BJ (cell line): Measurements from ENCODE around the gene RANBP10. TPM values are rescaled to one million over a fixed set of nuclear protein-coding genes. Genes with fewer than 3 reads are reported as not detected.
"Not testable (repeated sequence)": the region's sequence is repeated elsewhere in the genome, so short reads cannot be mapped to it uniquely, and the experiment has no call there.

Experiments
- CTCF ChIA-PET: fragments of 350-600 bp; formaldehyde crosslinking; extraction: SDS; loops from one replicate; lab custom pipeline; 2021; ENCODE audit warnings: antibody characterized with exemption, inconsistent platforms; lab: Yijun Ruan, JAX
- POLR2A ChIA-PET: fragments of 300-600 bp; sonication (Branson Sonifier 250); formaldehyde crosslinking; extraction: SDS; loops from one replicate; lab custom pipeline; 2021; ENCODE audit warnings: antibody characterized with exemption; lab: Charles Lee
- DNase-seq: peaks from one replicate; pipeline ENCODE4 v3.0.0-alpha.2; 2011; ENCODE audit warnings: low read depth
- H3K27me3 ChIP-seq: 2 replicates; pipeline ENCODE4 v1.6.0; 2011; ENCODE audit warnings: low read length; ENCODE audit not compliant: control insufficient read depth, insufficient read depth
- H3K36me3 ChIP-seq: 2 replicates; pipeline ENCODE4 v1.5.1; 2011; ENCODE audit warnings: low read length; ENCODE audit not compliant: control insufficient read depth, insufficient read depth
- H3K4me3 ChIP-seq: 2 replicates; pipeline ENCODE4 v1.5.1; 2011; ENCODE audit warnings: low read depth, mild to moderate bottlenecking, control low read depth, low read length
- polyA plus RNA-seq: library from polyadenylated mRNA; depleted of rRNA; stranded (reverse); fragments of >200 nt; gene quantifications from 2 replicates; pipeline ENCODE4 v1.2.3, GENCODE V29; 2011
- TF ChIP-seq, protein P1 (sequence below): IDR thresholded peaks from 2 replicates; pipeline ENCODE4 v1.5.1; 2011; ENCODE audit warnings: low read depth, mild to moderate bottlenecking, control low read depth, inconsistent platforms, low read length, moderate library complexity; ENCODE audit not compliant: insufficient read depth

Gene RANBP10
- polyA plus RNA-seq, 1 experiment: 17.6 TPM

DNA sequence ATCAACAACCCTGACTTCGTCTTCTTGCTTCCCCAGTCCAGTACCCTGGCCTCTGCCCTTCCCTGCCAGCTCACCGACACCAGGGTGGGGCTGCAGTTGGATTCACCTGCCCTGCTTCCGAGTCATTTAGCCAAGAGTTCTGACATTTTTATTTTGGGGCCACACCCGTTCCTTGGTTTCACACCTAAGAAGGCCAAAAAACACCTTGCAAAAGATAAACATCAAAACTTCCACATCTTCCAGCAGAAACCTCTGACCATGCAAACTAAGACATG, 45.5 kb downstream of the RANBP10 start:
- DNase-seq: no peak
- POLR2A ChIA-PET: no interaction called here
- Histone ChIP-seq H3K27me3 (no peaks in the 10 kb centered on the region), H3K36me3 (peaks cover 5% of the 10 kb centered on the region), H3K4me3 (no peak overlapping the region)
- CTCF ChIA-PET: no interaction called here
- TF ChIP-seq, protein P1, sequence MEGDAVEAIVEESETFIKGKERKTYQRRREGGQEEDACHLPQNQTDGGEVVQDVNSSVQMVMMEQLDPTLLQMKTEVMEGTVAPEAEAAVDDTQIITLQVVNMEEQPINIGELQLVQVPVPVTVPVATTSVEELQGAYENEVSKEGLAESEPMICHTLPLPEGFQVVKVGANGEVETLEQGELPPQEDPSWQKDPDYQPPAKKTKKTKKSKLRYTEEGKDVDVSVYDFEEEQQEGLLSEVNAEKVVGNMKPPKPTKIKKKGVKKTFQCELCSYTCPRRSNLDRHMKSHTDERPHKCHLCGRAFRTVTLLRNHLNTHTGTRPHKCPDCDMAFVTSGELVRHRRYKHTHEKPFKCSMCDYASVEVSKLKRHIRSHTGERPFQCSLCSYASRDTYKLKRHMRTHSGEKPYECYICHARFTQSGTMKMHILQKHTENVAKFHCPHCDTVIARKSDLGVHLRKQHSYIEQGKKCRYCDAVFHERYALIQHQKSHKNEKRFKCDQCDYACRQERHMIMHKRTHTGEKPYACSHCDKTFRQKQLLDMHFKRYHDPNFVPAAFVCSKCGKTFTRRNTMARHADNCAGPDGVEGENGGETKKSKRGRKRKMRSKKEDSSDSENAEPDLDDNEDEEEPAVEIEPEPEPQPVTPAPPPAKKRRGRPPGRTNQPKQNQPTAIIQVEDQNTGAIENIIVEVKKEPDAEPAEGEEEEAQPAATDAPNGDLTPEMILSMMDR: no peak

DNA sequence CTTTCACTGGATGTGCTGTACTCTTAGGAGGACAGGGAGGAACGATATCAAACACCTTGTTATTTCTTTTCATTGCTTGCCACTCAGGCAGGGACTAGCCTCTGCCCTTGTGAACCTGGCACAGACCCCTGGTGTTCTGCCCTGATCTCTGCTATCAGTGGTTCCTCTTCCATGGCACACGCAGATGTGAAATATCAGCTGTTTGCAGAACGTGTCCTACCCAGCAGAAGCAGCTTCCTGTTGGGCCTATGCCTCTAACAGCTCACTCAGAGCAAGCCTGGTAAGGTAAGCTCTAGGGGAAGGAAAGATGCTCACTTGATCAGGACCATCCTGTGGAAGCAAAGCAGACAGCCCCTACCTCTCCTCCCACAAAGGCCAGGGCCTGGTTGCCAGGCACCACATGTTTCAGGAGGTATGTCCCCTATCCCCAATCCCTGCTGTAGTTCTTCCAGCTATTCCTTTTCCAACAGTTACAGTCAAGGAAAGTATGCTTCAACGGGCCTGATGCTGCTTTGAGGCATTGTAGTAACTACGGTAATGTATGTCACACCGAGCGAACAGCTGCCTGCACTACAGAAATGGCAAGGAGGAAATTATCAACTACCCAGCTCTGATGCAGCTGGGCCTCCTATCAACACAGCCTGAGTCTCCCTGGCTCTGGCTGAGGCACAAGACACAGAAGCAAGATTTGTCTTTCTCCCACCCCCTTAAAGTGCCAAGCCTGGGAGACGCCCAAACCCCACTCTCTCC, 46.0 kb downstream of the RANBP10 start:
- Histone ChIP-seq H3K27me3 (no peaks in the 10 kb centered on the region), H3K36me3 (peaks cover 5% of the 10 kb centered on the region), H3K4me3 (no peak overlapping the region)
- TF ChIP-seq, protein P1: no peak
- CTCF ChIA-PET: interaction anchor here (0.6 to 0.7 kb wide), 2 partner anchors 9 to 1880 kb away, joined by 3 read pairs; no protein-coding TSS in a partner anchor
- DNase-seq: no peak
- POLR2A ChIA-PET: no interaction called here

DNA sequence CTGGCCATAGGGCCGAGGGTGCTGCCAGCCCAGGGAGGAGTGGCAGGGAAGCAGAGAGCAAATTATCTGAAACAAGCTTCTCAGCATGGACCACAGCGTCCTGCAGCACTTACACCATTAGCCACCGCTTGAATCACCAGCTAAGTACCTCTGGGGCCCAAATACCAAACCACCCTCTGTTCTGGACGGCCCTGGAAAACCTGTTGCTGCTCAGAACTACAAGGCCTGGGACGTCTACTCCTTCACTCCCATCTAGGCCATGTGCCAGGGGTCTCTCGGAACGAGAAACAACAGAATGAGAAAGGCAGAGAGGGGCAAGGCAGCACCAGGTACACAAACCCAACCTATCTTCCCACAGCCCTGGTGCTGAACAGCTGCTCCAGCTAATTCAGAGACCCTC, 47.4 kb downstream of the RANBP10 start:
- TF ChIP-seq, protein P1: no peak
- POLR2A ChIA-PET: no interaction called here

DNA sequence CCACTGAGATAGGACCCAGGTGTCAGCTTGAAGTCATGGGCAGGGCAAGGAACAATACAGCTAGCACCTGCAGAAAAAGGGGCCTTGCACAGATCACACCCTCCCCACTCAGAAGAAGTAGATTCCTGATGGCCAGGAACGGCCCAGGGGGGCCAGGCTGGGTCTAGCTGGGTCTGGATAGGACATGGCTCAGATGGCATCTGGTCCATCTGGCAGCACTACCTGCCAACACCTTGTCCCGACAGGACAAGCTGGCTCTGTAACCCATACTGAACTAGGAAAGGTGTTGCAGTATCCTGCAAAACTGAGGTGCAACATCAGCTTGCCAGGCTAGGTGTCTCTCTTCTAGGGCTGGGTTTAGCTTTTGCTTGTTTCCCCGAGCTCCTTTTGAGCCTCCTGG, 48.4 kb downstream of the RANBP10 start:
- TF ChIP-seq, protein P1: no peak
- Histone ChIP-seq H3K36me3 (peaks cover 8% of the 10 kb centered on the region), H3K27me3 (no peaks in the 10 kb centered on the region), H3K4me3 (no peak overlapping the region)
- ChIA-PET POLR2A (no interaction called here), CTCF (interaction anchor here (1.0 to 1.3 kb wide), 3 partner anchors 13 to 23 kb away, joined by 3 to 4 read pairs (median 3); no protein-coding TSS in a partner anchor)
- no peak for DNase-seq

More for the DNA sequence above, 47.4 kb downstream of the RANBP10 start:
- CTCF ChIA-PET: no interaction called here
- Histone ChIP-seq H3K36me3 (peaks cover 8% of the 10 kb centered on the region), H3K4me3 (no peak overlapping the region), H3K27me3 (no peaks in the 10 kb centered on the region)
- no peak for DNase-seq

DNA sequence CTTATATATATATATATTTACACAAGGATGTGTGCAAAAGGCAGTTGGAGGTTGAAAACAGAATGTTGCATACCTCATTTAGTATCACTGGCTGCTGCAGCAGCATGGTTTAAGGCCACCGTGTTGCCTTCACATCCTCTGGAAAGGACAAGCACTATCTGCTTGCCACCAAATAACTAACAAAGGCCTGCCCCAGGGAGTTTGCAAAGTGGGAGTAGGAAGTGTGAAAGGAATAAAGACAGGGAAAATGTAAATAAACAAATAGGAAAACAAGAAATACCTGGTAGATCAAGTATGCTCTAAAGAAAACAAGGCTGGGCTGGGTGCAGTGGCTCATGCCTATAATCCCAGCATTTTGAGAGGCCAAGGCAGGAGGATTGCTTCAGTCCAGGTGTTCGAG, 53.7 kb downstream of the RANBP10 start:
- peaks cover 4% of the 10 kb centered on the region; the same call in 1 of the 2 replicates for H3K36me3 ChIP-seq
- TF ChIP-seq, protein P1: no peak
- ChIA-PET CTCF (no interaction called here), POLR2A (no interaction called here)
- no peak for DNase-seq
- H3K27me3 ChIP-seq: no peaks in the 10 kb centered on the region
- no peak overlapping the region for H3K4me3 ChIP-seq

DNA sequence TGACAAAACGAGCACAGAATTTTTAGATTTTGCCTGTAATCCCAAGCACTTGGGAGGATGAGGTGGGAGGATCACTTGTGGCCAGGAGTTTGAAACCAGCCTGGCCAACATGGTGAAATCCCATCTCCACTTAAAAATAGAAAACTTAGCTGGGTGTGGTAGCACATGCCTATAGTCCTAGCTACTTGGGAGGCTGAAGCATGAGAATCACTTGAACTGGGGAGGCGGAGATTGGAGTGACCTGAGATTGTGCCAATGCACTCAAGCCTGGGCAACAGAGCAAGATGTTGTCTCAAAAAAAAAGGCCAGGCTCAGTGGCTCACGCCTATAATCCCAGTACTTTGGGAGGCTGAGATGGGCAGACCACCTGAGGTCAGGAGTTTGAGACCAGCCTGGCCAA, 55.0 kb downstream of the RANBP10 start:
- H3K4me3 ChIP-seq, H3K27me3 ChIP-seq, H3K36me3 ChIP-seq, DNase-seq, POLR2A ChIA-PET: not testable (repeated sequence)
- CTCF ChIA-PET: interaction anchor here (1.2 to 1.4 kb wide), 2 partner anchors 9 to 28 kb away, joined by 3 to 6 read pairs; no protein-coding TSS in a partner anchor
